Right ventricle myocardium inferior (tissue), 1 donor: ENCODE data around the gene RASA2. TPM values are rescaled to one million over a fixed set of nuclear protein-coding genes. Genes with fewer than 3 reads are reported as not detected.
"Not testable (repeated sequence)": the region's sequence is repeated elsewhere in the genome, so short reads cannot be mapped to it uniquely, and the experiment has no call there.

ENCODE experiments used
- ATAC-seq: fragments of 200-7000 bp; cut with Tn5 transposase; one replicate; pipeline ENCODE4 v1.9.1; 2020; ENCODE audit warnings: mild to moderate bottlenecking, moderate library complexity
- DNase-seq: peaks from one replicate; pipeline ENCODE4 v3.0.0; 2021; ENCODE audit errors: missing footprints
- intact Hi-C: fragments of 100-400 bp; cut with DNase I; formaldehyde crosslinking; loops from one replicate; pipeline ENCODE4 v1.11.0; 2022
- total RNA-seq: library from RNA; stranded (reverse); fragmentation: NEBNext Ultra II Directional; extraction: Animal tissue kit (Norgen Biotek cat#: 25700); gene quantifications from one replicate; pipeline ENCODE4 v1.2.1, GENCODE V29; 2021
- donor health status: DM: no; HTN: yes; CAD: no; lungs with severe emphysema.

The RASA2 gene
- total RNA-seq, 1 donor from 2014 or later = 6.4 TPM

DNA sequence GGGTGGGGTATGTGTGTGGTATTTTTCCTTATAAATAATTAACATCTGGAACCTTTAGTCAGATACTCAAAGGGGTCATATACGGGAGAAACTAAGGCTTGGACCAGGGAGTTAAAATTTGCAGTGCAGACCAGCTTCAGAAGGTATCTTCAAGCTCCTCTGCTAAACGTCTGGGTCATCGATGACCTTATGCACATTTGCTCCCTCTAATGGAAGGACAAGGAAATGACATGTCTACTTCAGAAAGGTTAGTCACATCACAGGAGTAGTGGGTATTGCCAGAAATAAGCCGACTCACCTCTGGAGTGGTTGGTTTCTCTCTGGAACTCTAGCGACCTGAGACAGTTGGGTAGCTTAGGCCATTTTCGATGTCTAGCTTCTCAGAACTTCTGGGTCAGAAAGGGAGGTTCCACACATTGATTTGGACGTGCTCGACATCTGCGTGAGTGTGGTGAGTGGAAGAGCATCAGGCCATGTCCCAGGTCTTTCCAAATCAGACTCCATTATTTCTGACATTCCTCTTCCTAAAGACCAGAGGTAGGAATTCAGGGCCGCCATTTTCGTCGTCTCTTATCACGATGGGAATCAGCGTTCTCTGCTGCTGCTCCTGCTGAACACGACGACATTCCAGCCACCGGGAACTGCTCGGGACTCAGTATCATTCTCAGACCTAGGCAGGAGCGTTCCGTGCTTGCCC lies 31.8 kb upstream of the RASA2 start:
- intact Hi-C loops = loop anchor here (2.0 kb wide), 1 partner anchor 152 kb away; no protein-coding TSS in a partner anchor
- DNase-seq = no peak
- ATAC-seq = peak; percentile 60

GRCh38 chr3:141455603-141456300 lies 31.1 kb upstream of the RASA2 start:
- DNase-seq (no peak), ATAC-seq (no peak)
- intact Hi-C loops = loop anchor here (2.0 kb wide), 1 partner anchor 153 kb away; no protein-coding TSS in a partner anchor

DNA sequence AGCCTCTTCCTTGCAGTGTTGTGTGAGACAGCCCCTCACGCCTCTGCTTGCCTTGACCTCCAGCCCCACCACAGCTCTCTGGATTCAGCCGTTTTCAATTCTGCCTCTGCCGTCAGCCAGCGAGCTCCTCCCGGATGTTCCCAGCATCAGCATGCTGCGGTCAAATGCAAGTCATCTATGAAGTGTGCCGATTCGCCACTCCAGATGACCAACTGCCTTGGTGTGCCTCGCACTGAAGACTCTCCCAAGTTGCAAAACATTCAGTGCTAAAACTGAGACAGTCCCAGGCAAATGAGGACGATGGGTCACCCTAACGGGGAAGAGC lies 30.6 kb upstream of the RASA2 start:
- DNase-seq (no peak), ATAC-seq (peak; percentile 4)
- intact Hi-C loops = no loop called here

DNA sequence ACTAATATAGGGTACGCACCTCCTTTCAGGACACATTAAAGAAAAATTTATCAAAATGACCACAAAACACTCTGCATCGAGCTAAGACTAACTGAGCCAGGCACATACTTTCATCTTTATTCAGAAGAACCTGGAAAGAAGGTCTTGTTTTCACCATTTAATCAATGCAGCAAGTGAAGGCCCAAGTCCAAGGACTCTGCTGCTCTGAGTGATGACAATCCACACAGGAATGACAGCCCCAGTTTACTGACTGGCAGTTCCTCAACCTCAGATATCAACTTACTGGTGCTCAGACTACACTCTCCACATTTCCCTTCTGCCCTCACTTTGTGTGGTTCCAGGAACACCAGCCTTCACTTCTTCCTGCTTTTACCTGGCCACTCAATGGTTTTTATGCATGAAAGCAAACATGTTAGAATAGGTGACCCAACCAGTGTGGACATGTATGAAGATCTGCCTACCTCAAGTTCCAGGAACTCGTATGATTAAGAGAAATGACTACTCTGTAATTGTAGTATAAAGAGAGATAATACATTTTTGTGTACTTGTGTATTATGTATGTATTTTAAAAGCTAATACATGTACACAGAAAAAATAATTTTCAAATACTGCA lies 29.1 kb upstream of the RASA2 start:
- no peak for DNase-seq
- intact Hi-C loops = no loop called here
- no peak for ATAC-seq

GRCh38 chr3:141459008-141459407 lies 27.8 kb upstream of the RASA2 start:
- intact Hi-C loops = no loop called here
- ATAC-seq = no peak
- no peak for DNase-seq

GRCh38 chr3:141460097-141460704 lies 26.6 kb upstream of the RASA2 start:
- DNase-seq (peak; percentile 92), ATAC-seq (peak; percentile 95)
- intact Hi-C loops = loop anchor here (2.0 to 5.0 kb wide), 2 partner anchors 101 to 452 kb away; no protein-coding TSS in a partner anchor

- ATAC-seq (no peak), DNase-seq (no peak)
- intact Hi-C loops = loop anchor here (5.0 kb wide), 1 partner anchor 450 kb away; no protein-coding TSS in a partner anchor
Observed at GRCh38 chr3:141462176-141462859, 24.5 kb upstream of the RASA2 start.

- no peak for ATAC-seq
- no peak for DNase-seq
- intact Hi-C loops = no loop called here
Observed at GRCh38 chr3:141465221-141465620, 21.6 kb upstream of the RASA2 start.

GRCh38 chr3:141466633-141467169 lies 20.1 kb upstream of the RASA2 start:
- intact Hi-C loops = no loop called here
- ATAC-seq = no peak

GRCh38 chr3:141469720-141470119 lies 17.1 kb upstream of the RASA2 start:
- no peak for DNase-seq
- no peak for ATAC-seq
- intact Hi-C loops = no loop called here

More at GRCh38 chr3:141466633-141467169, 20.1 kb upstream of the RASA2 start:
- no peak for DNase-seq

DNA sequence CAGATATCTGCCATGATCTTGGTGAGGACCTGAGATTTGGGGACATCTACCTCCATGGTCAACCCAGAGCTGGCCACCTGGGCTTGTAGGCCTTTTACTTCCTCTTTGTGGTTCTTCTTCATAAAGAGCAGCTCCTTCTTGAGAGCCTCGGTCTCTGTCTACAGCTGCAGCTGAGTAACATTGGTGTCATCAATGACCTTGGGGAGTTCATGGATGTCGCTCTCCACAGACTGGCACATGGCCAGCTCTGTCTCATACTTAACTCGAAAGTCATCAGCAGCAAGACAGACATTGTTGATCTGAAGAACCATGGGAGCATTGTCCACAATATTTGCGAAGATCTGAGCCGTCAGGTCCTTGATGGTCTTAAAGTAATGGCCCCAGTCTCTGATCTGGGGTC lies 15.7 kb upstream of the RASA2 start:
- DNase-seq = no peak
- intact Hi-C loops = no loop called here
- no peak for ATAC-seq

GRCh38 chr3:141476033-141476432 lies 10.8 kb upstream of the RASA2 start:
- intact Hi-C loops = no loop called here
- DNase-seq = no peak
- ATAC-seq = no peak

DNA sequence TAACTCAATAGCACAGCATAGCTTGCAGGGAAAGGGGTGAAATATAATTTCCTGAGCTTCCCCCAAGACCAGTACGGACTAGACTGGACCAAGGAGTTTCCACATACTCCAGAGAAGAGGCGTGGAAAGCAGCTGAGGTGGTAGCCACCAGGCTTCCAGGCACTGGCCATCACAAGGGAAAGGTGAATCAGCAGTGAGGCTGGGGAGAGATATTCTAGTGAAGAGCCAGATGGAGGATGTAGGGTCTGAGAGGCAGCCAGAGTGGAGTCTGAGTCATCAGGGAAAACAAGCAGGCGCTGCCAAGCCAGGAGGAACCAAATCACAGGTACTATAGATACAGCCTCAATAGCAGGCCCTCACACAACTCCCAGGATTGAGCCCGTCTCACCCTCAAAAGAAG lies 9.6 kb upstream of the RASA2 start:
- DNase-seq (no peak), ATAC-seq (no peak)
- intact Hi-C loops = no loop called here

GRCh38 chr3:141478139-141478538 lies 8.7 kb upstream of the RASA2 start:
- intact Hi-C loops = no loop called here
- no peak for DNase-seq
- ATAC-seq = no peak

DNA sequence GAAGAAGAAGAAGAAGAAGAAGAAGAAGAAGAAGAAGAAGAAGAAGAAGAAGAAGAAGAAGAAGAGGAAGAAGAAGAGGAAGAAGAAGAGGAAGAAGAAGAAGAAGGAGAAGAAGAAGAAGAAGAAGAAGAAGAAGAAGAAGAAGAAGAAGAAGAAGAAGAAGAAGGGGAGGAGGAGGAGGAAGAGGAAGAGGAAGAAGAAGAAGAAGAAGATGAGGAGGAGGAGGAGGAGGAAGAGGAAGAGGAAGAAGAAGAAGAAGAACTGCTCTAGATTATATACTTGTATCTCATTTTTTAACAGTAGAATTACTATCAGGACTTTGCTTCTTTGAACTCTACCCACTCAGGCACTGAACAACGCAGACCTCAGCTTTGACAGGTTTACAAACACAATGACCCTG lies 8.0 kb upstream of the RASA2 start:
- ATAC-seq, DNase-seq, intact Hi-C loops: not testable (repeated sequence)

GRCh38 chr3:141482245-141482922 lies 4.4 kb upstream of the RASA2 start:
- ATAC-seq (no peak), DNase-seq (no peak)
- intact Hi-C loops = no loop called here

- no peak for ATAC-seq
- intact Hi-C loops = no loop called here
- peak; percentile 26 for DNase-seq
Observed at GRCh38 chr3:141484701-141485287, 2.0 kb upstream of the RASA2 start.
